IMR-90 (cell line): ENCODE measurements around the gene SART1.

Experiments used
- CTCF ChIP-seq: conservative IDR thresholded peaks from 2 replicates; pipeline ENCODE4 v1.5.1; 2012; ENCODE audit warnings: mild to moderate bottlenecking, low read depth, low read length, improper control_type of control experiment
- RAD21 ChIP-seq: IDR thresholded peaks from 2 replicates; pipeline ENCODE4 v1.6.1; 2012; ENCODE audit warnings: low read length, improper control_type of control experiment

- no peak for TF ChIP-seq RAD21
- TF ChIP-seq CTCF: no peak
These were observed 16.8 kb upstream of the SART1 start for GRCh38 chr11:65944767-65945166.
